ENCODE results near the gene KCNK10. TPM values are rescaled to one million over a fixed set of nuclear protein-coding genes. Genes with fewer than 3 reads are reported as not detected.

The KCNK10 gene
- under 1 TPM; 0.18 to 0.50 (median 0.28) TPM for polyA plus RNA-seq (ENCODE audit: insufficient read length in 3 of 3)
- long read RNA-seq, donor 1: 0 reads
- long read RNA-seq, donor 2: 0 reads
- long read RNA-seq, donor 3: 0 reads
- long read RNA-seq, donor 4: 0 reads
- long read RNA-seq, donor 5: 0 reads
- long read RNA-seq, donor 6: 0 reads
- long read RNA-seq, donor 7: 0 reads
- long read RNA-seq, donor 8: 0 reads
- long read RNA-seq, donor 9, partial matches to known transcripts: 6 of 14 reads
- long read RNA-seq, donor 9, other reads (novel, unspliced or antisense): 8 of 14 reads
- long read RNA-seq, donor 10: 0 reads
- long read RNA-seq, donor 11: 0 reads
- long read RNA-seq, donor 12: 0 reads
- long read RNA-seq, donor 13: 0 reads
- long read RNA-seq, donor 14: 0 reads
- long read RNA-seq, donor 15: 0 reads
- long read RNA-seq, donor 16: 0 reads

- no peak for DNase-seq
Measured at GRCh38 chr14:88323086-88323522, at the start of gene KCNK10. Gene KCNK10 (minus strand): TSS chr14:88323269. CDS start chr14:88322798, 471 bp downstream.

GRCh38 chr14:88369496-88369895 lies 46.4 kb upstream of the KCNK10 start:
- DNase-seq: no peak

- DNase-seq: no peak
Measured at GRCh38 chr14:88364710-88365413, 41.8 kb upstream of the KCNK10 start.

- DNase-seq: no peak
Measured at GRCh38 chr14:88363644-88364043, 40.6 kb upstream of the KCNK10 start.

GRCh38 chr14:88359500-88359899 lies 36.4 kb upstream of the KCNK10 start:
- DNase-seq: no peak

- no peak for DNase-seq
Measured at GRCh38 chr14:88354358-88354757, 31.3 kb upstream of the KCNK10 start.

GRCh38 chr14:88352698-88353097 lies 29.6 kb upstream of the KCNK10 start:
- no peak for DNase-seq

- DNase-seq: no peak
Measured at GRCh38 chr14:88351966-88352691, 29.1 kb upstream of the KCNK10 start.

GRCh38 chr14:88348546-88348945 lies 25.5 kb upstream of the KCNK10 start:
- DNase-seq: no peak

GRCh38 chr14:88346048-88346639 lies 23.1 kb upstream of the KCNK10 start:
- DNase-seq: no peak

GRCh38 chr14:88342980-88343379 lies 19.9 kb upstream of the KCNK10 start:
- no peak for DNase-seq

GRCh38 chr14:88340357-88340756 lies 17.3 kb upstream of the KCNK10 start:
- no peak for DNase-seq

- DNase-seq: no peak
Measured at GRCh38 chr14:88333036-88333435, 10.0 kb upstream of the KCNK10 start.

- no peak for DNase-seq
Measured at GRCh38 chr14:88327497-88327896, 4.4 kb upstream of the KCNK10 start.

GRCh38 chr14:88326352-88327103 lies 3.5 kb upstream of the KCNK10 start:
- DNase-seq: no peak

- no peak for DNase-seq
Measured at GRCh38 chr14:88325883-88326282, 2.8 kb upstream of the KCNK10 start.

- DNase-seq: no peak
Measured at GRCh38 chr14:88324930-88325329, 1.9 kb upstream of the KCNK10 start.

GRCh38 chr14:88324491-88324890 lies 1.4 kb upstream of the KCNK10 start:
- DNase-seq: no peak

GRCh38 chr14:88323523-88324199 lies 592 bp upstream of the KCNK10 start:
- DNase-seq: peak; percentile 45

GRCh38 chr14:88322504-88323085 lies 474 bp downstream of the KCNK10 start:
- no peak for DNase-seq
